Neural progenitor cell (in vitro differentiated cells): ENCODE results near the gene XPA.

Experiments used
- EZH2 ChIP-seq: fragments of 200-600 bp; sonication (generic); IDR thresholded peaks from 2 replicates; pipeline ENCODE4 v1.6.1; 2017; ENCODE audit warnings: antibody characterized with exemption, mild to moderate bottlenecking, moderate library complexity
- TF ChIP-seq, protein P1 (sequence below): fragments of 200-600 bp; sonication (generic); IDR thresholded peaks from 2 replicates; pipeline ENCODE4 v1.5.1; 2017; ENCODE audit warnings: antibody characterized with exemption, mild to moderate bottlenecking

DNA sequence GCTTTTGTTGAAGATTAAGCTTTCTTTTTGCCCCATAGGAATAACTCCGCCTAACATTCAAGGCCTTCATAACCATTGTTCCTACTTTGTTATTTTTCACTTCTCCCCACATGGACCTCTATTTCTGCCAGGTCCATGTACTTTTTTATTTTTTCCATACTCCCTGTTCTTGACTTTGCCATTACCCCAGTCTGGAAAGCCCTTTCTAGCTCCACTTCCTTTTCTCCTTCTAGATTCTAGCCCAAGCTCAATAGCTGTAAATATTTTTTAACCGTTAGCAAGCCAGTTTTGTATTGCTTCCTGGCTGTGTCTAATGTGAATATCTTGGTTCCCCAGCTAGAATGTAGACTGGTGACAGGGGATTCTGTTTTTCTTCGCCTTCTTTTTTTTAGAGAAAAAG, 37.4 kb downstream of the XPA start:
- TF ChIP-seq, protein P1, sequence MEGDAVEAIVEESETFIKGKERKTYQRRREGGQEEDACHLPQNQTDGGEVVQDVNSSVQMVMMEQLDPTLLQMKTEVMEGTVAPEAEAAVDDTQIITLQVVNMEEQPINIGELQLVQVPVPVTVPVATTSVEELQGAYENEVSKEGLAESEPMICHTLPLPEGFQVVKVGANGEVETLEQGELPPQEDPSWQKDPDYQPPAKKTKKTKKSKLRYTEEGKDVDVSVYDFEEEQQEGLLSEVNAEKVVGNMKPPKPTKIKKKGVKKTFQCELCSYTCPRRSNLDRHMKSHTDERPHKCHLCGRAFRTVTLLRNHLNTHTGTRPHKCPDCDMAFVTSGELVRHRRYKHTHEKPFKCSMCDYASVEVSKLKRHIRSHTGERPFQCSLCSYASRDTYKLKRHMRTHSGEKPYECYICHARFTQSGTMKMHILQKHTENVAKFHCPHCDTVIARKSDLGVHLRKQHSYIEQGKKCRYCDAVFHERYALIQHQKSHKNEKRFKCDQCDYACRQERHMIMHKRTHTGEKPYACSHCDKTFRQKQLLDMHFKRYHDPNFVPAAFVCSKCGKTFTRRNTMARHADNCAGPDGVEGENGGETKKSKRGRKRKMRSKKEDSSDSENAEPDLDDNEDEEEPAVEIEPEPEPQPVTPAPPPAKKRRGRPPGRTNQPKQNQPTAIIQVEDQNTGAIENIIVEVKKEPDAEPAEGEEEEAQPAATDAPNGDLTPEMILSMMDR: no peak
- TF ChIP-seq EZH2: no peak
